BLaER1 (cell line): ENCODE results near the gene COBL.

Experiments used
- H3K27ac ChIP-seq: shearing (Covaris generic); formaldehyde crosslinking; 2 replicates; pipeline ENCODE4 v1.8.1; 2022
- H3K27me3 ChIP-seq: shearing (Covaris generic); formaldehyde crosslinking; 2 replicates; pipeline ENCODE4 v1.8.1; 2022
- H3K36me3 ChIP-seq: shearing (Covaris generic); formaldehyde crosslinking; 2 replicates; pipeline ENCODE4 v1.8.1; 2022
- H3K4me1 ChIP-seq: shearing (Covaris generic); formaldehyde crosslinking; 2 replicates; pipeline ENCODE4 v1.8.1; 2022
- H3K4me2 ChIP-seq: shearing (Covaris generic); formaldehyde crosslinking; 2 replicates; pipeline ENCODE4 v1.8.1; 2022
- H3K4me3 ChIP-seq: shearing (Covaris generic); formaldehyde crosslinking; 2 replicates; pipeline ENCODE4 v1.8.1; 2022
- H3K9ac ChIP-seq: shearing (Covaris generic); formaldehyde crosslinking; 2 replicates; pipeline ENCODE4 v1.8.1; 2022
- H3K9me3 ChIP-seq: shearing (Covaris generic); formaldehyde crosslinking; 2 replicates; pipeline ENCODE4 v1.8.1; 2022
- H4K20me1 ChIP-seq: shearing (Covaris generic); formaldehyde crosslinking; 2 replicates; pipeline ENCODE4 v1.8.1; 2022
- Cebpa-rat ChIP-seq: shearing (Covaris generic); IDR thresholded peaks from 2 replicates; pipeline ENCODE4 v1.8.1; 2022

COBL gene

DNA sequence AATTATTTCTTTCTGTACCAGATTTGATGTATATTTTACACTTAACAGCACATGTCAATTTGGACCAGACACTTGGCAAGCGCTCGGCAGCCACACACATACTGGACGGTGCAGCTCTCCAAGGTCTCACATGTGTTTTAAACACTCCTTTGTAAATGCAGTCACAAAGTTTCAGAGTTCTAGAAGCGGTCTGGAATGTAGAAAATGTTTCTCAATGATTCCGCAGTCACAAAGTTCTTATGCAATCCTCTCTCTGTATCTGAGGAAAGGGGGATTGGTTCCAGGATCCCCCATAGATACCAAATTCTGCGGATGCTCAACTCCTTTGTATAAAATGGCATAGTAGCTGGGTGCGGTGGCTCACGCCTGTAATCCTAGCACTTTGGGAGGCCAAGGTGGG lies 280.9 kb downstream of the COBL start:
- Histone ChIP-seq H3K36me3 (no peaks in the 10 kb centered on the region), H3K4me1 (no peaks in the 10 kb centered on the region), H3K9ac (no peak overlapping the region), H3K9me3 (no peaks in the 10 kb centered on the region), H3K27ac (no peak overlapping the region), H3K4me3 (no peak overlapping the region), H3K27me3 (no peaks in the 10 kb centered on the region), H4K20me1 (no peaks in the 10 kb centered on the region), H3K4me2 (no peak overlapping the region)
- TF ChIP-seq Cebpa-rat, result no peak

- Histone ChIP-seq H3K9me3 (no peaks in the 10 kb centered on the region), H3K4me2 (no peak overlapping the region), H3K4me3 (no peak overlapping the region), H3K9ac (no peak overlapping the region), H3K36me3 (no peaks in the 10 kb centered on the region), H3K27ac (no peak overlapping the region), H3K4me1 (no peaks in the 10 kb centered on the region), H4K20me1 (no peaks in the 10 kb centered on the region), H3K27me3 (no peaks in the 10 kb centered on the region)
- TF ChIP-seq Cebpa-rat, result no peak
Observed at GRCh38 chr7:51034521-51035264, 281.9 kb downstream of the COBL start.

DNA sequence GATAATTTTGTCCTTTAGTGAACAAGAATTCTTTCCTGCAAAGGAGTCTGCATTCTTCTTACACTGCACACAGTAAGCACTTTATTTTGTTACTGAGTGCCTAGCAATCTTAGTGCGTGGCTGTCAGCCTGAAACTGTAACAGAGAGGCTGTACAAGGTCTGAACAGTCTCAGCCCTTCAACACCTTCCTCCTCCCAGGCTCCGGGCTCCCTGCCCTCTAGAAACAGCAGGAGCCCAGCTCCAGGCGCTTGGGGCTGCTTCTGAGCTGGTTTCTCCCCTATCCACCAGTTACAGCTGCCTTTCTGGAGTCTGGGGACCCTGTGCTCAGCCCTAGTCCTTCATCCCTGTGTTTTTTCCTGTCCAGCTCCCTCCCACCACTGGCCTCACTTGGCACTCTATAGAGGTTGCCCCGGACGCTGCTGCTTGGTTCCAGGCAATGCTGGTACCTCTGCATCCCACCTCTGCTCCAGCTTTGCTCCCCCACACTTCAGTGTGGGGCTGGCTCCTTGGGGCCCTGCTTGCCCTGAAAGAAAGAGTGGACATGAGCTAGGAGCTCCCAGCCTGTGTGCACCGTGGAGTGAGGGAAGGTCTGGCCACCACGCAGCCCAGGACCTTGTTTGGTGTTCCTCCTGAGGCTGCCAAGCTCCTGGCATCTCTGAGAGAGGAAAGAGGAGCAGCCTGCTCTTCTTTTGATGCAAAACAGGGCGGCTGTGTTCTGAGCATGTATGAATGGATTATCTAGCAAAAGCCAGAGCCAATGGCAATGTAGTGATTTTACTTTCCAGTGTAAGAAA lies 282.7 kb downstream of the COBL start:
- H3K9me3 ChIP-seq, result no peaks in the 10 kb centered on the region
- no peak for TF ChIP-seq Cebpa-rat
- H3K4me2 ChIP-seq, result no peak overlapping the region
- H4K20me1 ChIP-seq, result no peaks in the 10 kb centered on the region
- no peak overlapping the region for H3K4me3 ChIP-seq
- no peaks in the 10 kb centered on the region for H3K36me3 ChIP-seq
- H3K4me1 ChIP-seq, result no peaks in the 10 kb centered on the region
- no peak overlapping the region for H3K27ac ChIP-seq
- no peaks in the 10 kb centered on the region for H3K27me3 ChIP-seq
- no peak overlapping the region for H3K9ac ChIP-seq

- H3K27me3 ChIP-seq, result no peaks in the 10 kb centered on the region
- no peak overlapping the region for H3K4me2 ChIP-seq
- no peak overlapping the region for H3K9ac ChIP-seq
- H3K27ac ChIP-seq, result no peak overlapping the region
- no peaks in the 10 kb centered on the region for H3K9me3 ChIP-seq
- TF ChIP-seq Cebpa-rat, result no peak
- no peaks in the 10 kb centered on the region for H3K4me1 ChIP-seq
- no peak overlapping the region for H3K4me3 ChIP-seq
- no peaks in the 10 kb centered on the region; the same call in 1 of the 2 replicates for H3K36me3 ChIP-seq
- H4K20me1 ChIP-seq, result no peaks in the 10 kb centered on the region
Observed at GRCh38 chr7:51031791-51032515, 284.7 kb downstream of the COBL start.

DNA sequence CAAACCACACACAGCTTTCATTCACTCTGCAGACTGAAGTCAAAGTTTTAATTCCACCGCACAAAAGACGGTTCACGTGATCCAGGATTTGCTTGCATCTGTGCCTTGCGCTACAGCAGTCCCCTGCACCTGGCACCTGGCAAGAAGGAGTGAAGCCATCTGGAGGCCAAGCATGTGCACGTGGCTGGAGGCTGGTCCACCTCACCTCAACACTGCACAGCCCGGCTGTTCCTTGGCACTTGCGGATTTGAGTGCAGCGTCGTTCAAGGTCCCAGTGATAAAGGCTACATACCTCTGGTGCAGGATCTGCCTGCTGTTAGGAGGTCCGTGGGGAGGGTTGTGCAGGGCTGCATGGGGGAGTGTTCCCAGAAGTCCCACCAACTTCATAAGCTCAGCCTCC lies 285.4 kb downstream of the COBL start:
- no peaks in the 10 kb centered on the region for H3K9me3 ChIP-seq
- no peaks in the 10 kb centered on the region; the same call in 1 of the 2 replicates for H3K36me3 ChIP-seq
- H3K4me2 ChIP-seq, result no peak overlapping the region
- no peak overlapping the region for H3K9ac ChIP-seq
- H3K4me3 ChIP-seq, result no peak overlapping the region
- H3K27me3 ChIP-seq, result no peaks in the 10 kb centered on the region
- H3K4me1 ChIP-seq, result no peaks in the 10 kb centered on the region
- TF ChIP-seq Cebpa-rat, result no peak
- H4K20me1 ChIP-seq, result no peaks in the 10 kb centered on the region
- no peak overlapping the region for H3K27ac ChIP-seq

DNA sequence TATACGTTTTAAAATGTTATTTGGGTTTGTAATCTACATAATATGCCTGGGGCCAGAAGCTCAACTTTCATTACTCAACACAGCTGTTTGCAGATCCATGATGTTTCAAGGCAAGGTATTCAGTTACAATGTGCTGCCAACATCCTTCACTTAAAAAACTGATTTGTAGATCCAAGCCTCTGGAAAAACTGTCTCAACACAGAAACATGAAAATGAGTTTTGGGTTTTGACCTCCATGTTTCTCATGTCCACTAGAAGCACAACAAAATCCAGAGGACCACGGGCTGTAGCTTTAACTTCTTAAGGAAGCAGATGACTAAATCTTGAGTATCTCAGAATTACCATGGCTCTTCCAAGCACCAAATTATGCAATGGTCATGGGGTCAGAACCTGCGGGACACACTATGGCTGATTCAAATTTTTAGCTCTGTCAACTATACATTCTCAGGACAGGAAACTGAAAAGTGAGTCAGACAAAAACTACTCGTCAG lies 286.9 kb downstream of the COBL start:
- Histone ChIP-seq H3K27me3 (no peaks in the 10 kb centered on the region), H3K4me3 (no peak overlapping the region), H3K4me2 (no peak overlapping the region), H3K9ac (no peak overlapping the region), H3K36me3 (no peaks in the 10 kb centered on the region; the same call in 1 of the 2 replicates), H3K9me3 (no peaks in the 10 kb centered on the region), H3K27ac (no peak overlapping the region), H3K4me1 (no peaks in the 10 kb centered on the region), H4K20me1 (no peaks in the 10 kb centered on the region)
- no peak for TF ChIP-seq Cebpa-rat

DNA sequence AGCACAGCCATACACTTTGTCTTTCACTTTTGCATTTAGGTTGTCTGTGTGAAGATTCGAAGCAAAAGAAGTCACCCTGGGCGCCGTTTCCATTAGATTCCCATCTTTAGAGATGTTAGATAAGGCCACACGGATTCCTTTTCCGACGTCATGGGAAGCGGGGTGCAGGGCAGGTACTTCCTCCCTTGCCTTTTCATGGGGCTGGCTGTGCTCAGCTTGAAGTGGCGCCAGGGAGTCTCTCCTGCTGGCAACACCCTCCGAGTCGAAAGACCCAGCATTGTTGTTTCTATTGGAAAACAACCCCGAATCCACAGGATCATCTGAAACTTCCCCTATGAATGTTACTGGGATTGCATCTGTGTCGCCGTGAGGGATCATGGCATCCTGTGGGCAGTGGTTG lies 287.5 kb downstream of the COBL start:
- Histone ChIP-seq H3K4me1 (no peaks in the 10 kb centered on the region), H3K4me3 (no peak overlapping the region), H3K4me2 (no peak overlapping the region), H3K36me3 (no peaks in the 10 kb centered on the region; the same call in 1 of the 2 replicates), H3K9ac (no peak overlapping the region), H3K9me3 (no peaks in the 10 kb centered on the region), H3K27ac (no peak overlapping the region), H4K20me1 (no peaks in the 10 kb centered on the region), H3K27me3 (no peaks in the 10 kb centered on the region)
- no peak for TF ChIP-seq Cebpa-rat

- no peak overlapping the region for H3K9ac ChIP-seq
- H3K36me3 ChIP-seq, result no peaks in the 10 kb centered on the region; the same call in 1 of the 2 replicates
- no peak overlapping the region for H3K27ac ChIP-seq
- no peak for TF ChIP-seq Cebpa-rat
- no peaks in the 10 kb centered on the region for H3K27me3 ChIP-seq
- no peaks in the 10 kb centered on the region for H3K4me1 ChIP-seq
- no peaks in the 10 kb centered on the region for H4K20me1 ChIP-seq
- H3K9me3 ChIP-seq, result no peaks in the 10 kb centered on the region
- H3K4me3 ChIP-seq, result no peak overlapping the region
- H3K4me2 ChIP-seq, result no peak overlapping the region
Observed at GRCh38 chr7:51027935-51028830, 288.4 kb downstream of the COBL start.
